Endothelial cell of umbilical vein (primary cell): ENCODE measurements around the gene MAPT. TPM values are rescaled to one million over a fixed set of nuclear protein-coding genes. Genes with fewer than 3 reads are reported as not detected.

Experiments used
- BruUV-seq: library from RNA; stranded (reverse); fragments of 400-500 nt; replicated peaks from 2 replicates; lab custom pipeline; 2021; lab: Mats Ljungman, UMichigan
- CTCF ChIA-PET: fragments of 300-600, 350-600 bp; sonication (Branson Sonifier 250); formaldehyde crosslinking; loops from one replicate; lab custom pipeline; 2021; ENCODE audit warnings: antibody characterized with exemption, inconsistent platforms; lab: Charles Lee
- POLR2A ChIA-PET: fragments of 300-600, 350-600 bp; sonication (Branson Sonifier 250); formaldehyde crosslinking; loops from one replicate; lab custom pipeline; 2021; ENCODE audit warnings: antibody characterized with exemption, inconsistent platforms; lab: Charles Lee
- DNase-seq: peaks from one replicate; pipeline ENCODE4 v3.0.0-alpha.2; 2011; ENCODE audit warnings: low read depth, low spot score
- FAIRE-seq: peaks from 2 replicates; lab custom pipeline; 2011; peaks lifted over from hg19 to GRCh38; lab: Jason Lieb, UNC
- H2AFZ ChIP-seq: 2 replicates; pipeline ENCODE4 v1.6.0; 2012; ENCODE audit warnings: low read depth, low read length, control low read depth, inconsistent platforms
- H3K27ac ChIP-seq: 2 replicates; pipeline ENCODE4 v1.5.1; 2011; ENCODE audit warnings: low read depth, mild to moderate bottlenecking, control low read depth, low read length, moderate library complexity; ENCODE audit not compliant: insufficient read depth
- H3K27me3 ChIP-seq, 2 experiments: 2 replicates each; pipeline versions ENCODE4 v1.6.0 to v1.6.1; 2011; ENCODE audit warnings: low read length in 2 of 2, mixed read lengths in 1 of 2; ENCODE audit not compliant: control insufficient read depth in 2 of 2, insufficient read depth in 2 of 2
- H3K36me3 ChIP-seq, 2 experiments: 2 replicates in 1 of 2; 3 replicates in 1 of 2; pipeline ENCODE4 v1.5.1; 2011; ENCODE audit warnings: low read length in 2 of 2, mild to moderate bottlenecking in 1 of 2, moderate library complexity in 1 of 2; ENCODE audit not compliant: control insufficient read depth in 2 of 2, insufficient read depth in 2 of 2; ENCODE audit errors: extremely low read depth in 1 of 2
- H3K4me1 ChIP-seq: 3 replicates; pipeline ENCODE4 v1.5.1; 2011; ENCODE audit warnings: mild to moderate bottlenecking, low read length; ENCODE audit not compliant: control insufficient read depth, insufficient read depth; ENCODE audit errors: extremely low read depth
- H3K4me2 ChIP-seq: 2 replicates; pipeline ENCODE4 v1.6.1; 2011; ENCODE audit warnings: low read length, control low read depth, mixed read lengths; ENCODE audit not compliant: insufficient read depth
- H3K4me3 ChIP-seq, 3 experiments: fragments of 200-600 bp in 1 of 3; sonication (generic), shearing (Covaris generic) in 1 of 3; replicated peaks in 1 of 3; 2 replicates each; pipeline ENCODE4 v1.5.1; 2011 to 2016; ENCODE audit warnings: control low read depth in 3 of 3, low read length in 3 of 3, mild to moderate bottlenecking in 2 of 3, inconsistent platforms in 1 of 3, low read depth in 1 of 3, moderate library complexity in 1 of 3; ENCODE audit not compliant: insufficient read depth in 1 of 3
- H3K79me2 ChIP-seq: 2 replicates; pipeline ENCODE4 v1.6.0; 2012; ENCODE audit warnings: low read length, inconsistent platforms; ENCODE audit not compliant: control insufficient read depth, insufficient read depth
- H3K9ac ChIP-seq: replicated peaks from 2 replicates; pipeline ENCODE3; 2011; ENCODE audit warnings: low read length, control low read depth; ENCODE audit not compliant: insufficient read depth; ENCODE audit errors: extremely low read depth
- H3K9me1 ChIP-seq: replicated peaks from 3 replicates; pipeline ENCODE4 v1.6.0; 2011; ENCODE audit warnings: mild to moderate bottlenecking, low read length; ENCODE audit not compliant: control insufficient read depth, insufficient read depth; ENCODE audit errors: extremely low read depth
- H3K9me3 ChIP-seq: replicated peaks from 2 replicates; pipeline ENCODE4 v1.5.1; 2012; ENCODE audit warnings: low read length, inconsistent platforms; ENCODE audit not compliant: control insufficient read depth, insufficient read depth
- H4K20me1 ChIP-seq: replicated peaks from 2 replicates; pipeline ENCODE3; 2011; ENCODE audit warnings: mild to moderate bottlenecking, low read length; ENCODE audit not compliant: control insufficient read depth, insufficient read depth; ENCODE audit errors: extremely low read depth
- EZH2 ChIP-seq: IDR thresholded peaks from 2 replicates; pipeline ENCODE4 v1.6.1; 2012; ENCODE audit warnings: borderline replicate concordance, low read depth, mild to moderate bottlenecking, moderate library complexity, low read length, inconsistent platforms; ENCODE audit not compliant: severe bottlenecking
- FOS ChIP-seq: IDR thresholded peaks from 2 replicates; pipeline ENCODE4 v1.6.1; 2011; ENCODE audit warnings: mild to moderate bottlenecking, low read length, moderate library complexity, borderline replicate concordance; ENCODE audit not compliant: insufficient read depth
- GATA2 ChIP-seq: IDR thresholded peaks from 2 replicates; pipeline ENCODE4 v1.7.0; 2011; ENCODE audit warnings: low read depth, mild to moderate bottlenecking, moderate library complexity, mixed read lengths, low read length; ENCODE audit not compliant: insufficient read length, insufficient read depth
- JUN ChIP-seq: IDR thresholded peaks from 2 replicates; pipeline ENCODE4 v1.6.1; 2011; ENCODE audit warnings: borderline replicate concordance, low read depth; ENCODE audit not compliant: insufficient read length, insufficient read depth
- MYC ChIP-seq: IDR thresholded peaks from one replicate; pipeline ENCODE4 v1.6.1; 2011; ENCODE audit warnings: mild to moderate bottlenecking, low read depth, low read length
- POLR2A ChIP-seq: IDR thresholded peaks from 2 replicates; pipeline ENCODE4 v1.6.1; 2012; ENCODE audit warnings: low read depth, mild to moderate bottlenecking, control low read depth, low read length
- POLR2AphosphoS5 ChIP-seq: IDR thresholded peaks from 2 replicates; pipeline ENCODE4 v1.6.1; 2012; ENCODE audit warnings: low read depth, mild to moderate bottlenecking, control low read depth, low read length, moderate library complexity; ENCODE audit not compliant: insufficient read depth
- dilution Hi-C: fragments of 300-500 bp; cut with MboI; formaldehyde crosslinking; loops from one replicate; pipeline ENCODE4 v1.15.0; 2019; ENCODE audit warnings: low sequenced_read_pairs; ENCODE audit not compliant: extremely low pct_ligation_motif_present
- intact Hi-C: fragments of 100-400 bp; cut with micrococcal nuclease; formaldehyde crosslinking; loops from one replicate; pipeline ENCODE4 v1.10.0; 2022
- polyA plus RNA-seq, 4 experiments: library from polyadenylated mRNA; depleted of rRNA in 3 of 4; stranded (reverse) in 3 of 4; unstranded in 1 of 4; fragments of >200 nt; gene quantifications; 2 replicates each; pipeline versions ENCODE4 v1.2.1 to v1.2.3, GENCODE V29; 2011 to 2012; ENCODE audit warnings: missing spikeins in 1 of 4
- total RNA-seq: library from RNA; stranded (reverse); gene quantifications from 2 replicates; pipeline ENCODE4 v1.2.3, GENCODE V29; 2021
- TF ChIP-seq, protein P1 (sequence below), 2 donors: IDR thresholded peaks; 1 replicate in 1 of 2; 2 replicates in 1 of 2; pipeline ENCODE4 v1.5.1; 2011; ENCODE audit warnings: low read length in 2 of 2, mild to moderate bottlenecking in 2 of 2, moderate library complexity in 2 of 2, control low read depth in 1 of 2, inconsistent platforms in 1 of 2, low read depth in 1 of 2; ENCODE audit not compliant: insufficient read depth in 1 of 2; ENCODE audit errors: extremely low read depth in 1 of 2
- TF ChIP-seq, protein P2 (sequence below): IDR thresholded peaks from 2 replicates; pipeline ENCODE4 v1.6.1; 2011; ENCODE audit not compliant: insufficient read depth, insufficient read length

MAPT gene
- total and polyA plus RNA-seq, 2 donors (not counting 3 experiments of a cell fraction or from before 2014, with no cell fraction given): 0.04 to 0.51 TPM

DNA sequence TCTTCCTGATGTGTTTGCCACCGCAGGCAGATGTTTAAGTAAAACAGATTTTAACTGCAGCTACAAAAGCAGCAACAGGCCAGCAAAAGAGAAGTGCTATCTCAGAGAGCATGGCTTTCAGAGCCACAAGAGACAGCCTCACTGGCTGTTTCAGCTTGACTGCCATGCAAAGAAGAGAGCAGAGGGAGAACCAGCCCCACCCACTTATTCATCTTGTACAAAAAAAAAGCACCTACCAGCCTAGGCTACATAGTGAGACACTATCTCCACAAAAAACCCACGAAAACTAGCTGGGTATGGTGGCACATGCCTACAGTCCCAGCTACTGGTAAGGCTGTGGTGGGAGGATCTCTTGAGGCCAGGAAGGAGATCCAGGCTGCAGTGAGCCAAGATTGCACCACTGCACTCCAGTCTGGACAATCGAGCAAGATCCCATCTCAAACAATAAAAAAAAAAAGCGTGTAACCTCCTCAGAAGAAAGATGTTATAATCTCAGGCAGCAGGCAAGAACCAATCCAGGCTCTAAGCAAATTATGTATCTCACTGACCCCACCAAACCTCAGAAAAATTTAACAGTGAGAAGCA, 134.7 kb downstream of the MAPT start:
- no peaks in the 10 kb centered on the region for H3K27me3 ChIP-seq

More for the DNA sequence above, 134.7 kb downstream of the MAPT start:
- H3K9ac ChIP-seq: no peak overlapping the region
- BruUV-seq: no TSS peak
- TF ChIP-seq POLR2A (no peak), FOS (no peak), JUN (no peak), GATA2 (no peak), MYC (no peak), EZH2 (no peak), POLR2AphosphoS5 (no peak)
- TF ChIP-seq, protein P1, sequence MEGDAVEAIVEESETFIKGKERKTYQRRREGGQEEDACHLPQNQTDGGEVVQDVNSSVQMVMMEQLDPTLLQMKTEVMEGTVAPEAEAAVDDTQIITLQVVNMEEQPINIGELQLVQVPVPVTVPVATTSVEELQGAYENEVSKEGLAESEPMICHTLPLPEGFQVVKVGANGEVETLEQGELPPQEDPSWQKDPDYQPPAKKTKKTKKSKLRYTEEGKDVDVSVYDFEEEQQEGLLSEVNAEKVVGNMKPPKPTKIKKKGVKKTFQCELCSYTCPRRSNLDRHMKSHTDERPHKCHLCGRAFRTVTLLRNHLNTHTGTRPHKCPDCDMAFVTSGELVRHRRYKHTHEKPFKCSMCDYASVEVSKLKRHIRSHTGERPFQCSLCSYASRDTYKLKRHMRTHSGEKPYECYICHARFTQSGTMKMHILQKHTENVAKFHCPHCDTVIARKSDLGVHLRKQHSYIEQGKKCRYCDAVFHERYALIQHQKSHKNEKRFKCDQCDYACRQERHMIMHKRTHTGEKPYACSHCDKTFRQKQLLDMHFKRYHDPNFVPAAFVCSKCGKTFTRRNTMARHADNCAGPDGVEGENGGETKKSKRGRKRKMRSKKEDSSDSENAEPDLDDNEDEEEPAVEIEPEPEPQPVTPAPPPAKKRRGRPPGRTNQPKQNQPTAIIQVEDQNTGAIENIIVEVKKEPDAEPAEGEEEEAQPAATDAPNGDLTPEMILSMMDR (IDR thresholded peaks at IDR 0.05; ENCODE audit: extremely low read depth in 1 of 2, insufficient read depth in 1 of 2, low read depth in 1 of 2, low read length in 2 of 2): no peak
- TF ChIP-seq, protein P2, sequence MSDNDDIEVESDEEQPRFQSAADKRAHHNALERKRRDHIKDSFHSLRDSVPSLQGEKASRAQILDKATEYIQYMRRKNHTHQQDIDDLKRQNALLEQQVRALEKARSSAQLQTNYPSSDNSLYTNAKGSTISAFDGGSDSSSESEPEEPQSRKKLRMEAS: no peak
- no peaks in the 10 kb centered on the region for H3K79me2 ChIP-seq
- intact Hi-C loops: no loop called here
- no peaks in the 10 kb centered on the region for H4K20me1 ChIP-seq
- H2AFZ ChIP-seq: no peak overlapping the region
- H3K9me3 ChIP-seq: no peaks in the 10 kb centered on the region
- dilution Hi-C loops: no loop called here
- POLR2A ChIA-PET: interaction anchor here (0.6 kb wide), 1 partner anchor 127 kb away, joined by 5 read pairs; no protein-coding TSS in a partner anchor
- H3K4me1 ChIP-seq: no peaks in the 10 kb centered on the region
- no peaks in the 10 kb centered on the region for H3K9me1 ChIP-seq
- FAIRE-seq (no peak), DNase-seq (no peak)
- CTCF ChIA-PET: interaction anchor here (0.6 to 3.1 kb wide), 3 partner anchors 16 to 184 kb away, joined by 3 to 14 read pairs (median 7); no protein-coding TSS in a partner anchor
- H3K36me3 ChIP-seq: peaks cover 23 to 38% of the 10 kb centered on the region in 2 experiments
- H3K27ac ChIP-seq: no peak overlapping the region
- no peak overlapping the region for H3K4me3 ChIP-seq
- H3K4me2 ChIP-seq: no peak overlapping the region
